ENCODE measurements around the gene MS4A15. TPM values are rescaled to one million over a fixed set of nuclear protein-coding genes. Genes with fewer than 3 reads are reported as not detected.

Gene MS4A15
- total RNA-seq, 1 donor from 2014 or later = not detected

DNA sequence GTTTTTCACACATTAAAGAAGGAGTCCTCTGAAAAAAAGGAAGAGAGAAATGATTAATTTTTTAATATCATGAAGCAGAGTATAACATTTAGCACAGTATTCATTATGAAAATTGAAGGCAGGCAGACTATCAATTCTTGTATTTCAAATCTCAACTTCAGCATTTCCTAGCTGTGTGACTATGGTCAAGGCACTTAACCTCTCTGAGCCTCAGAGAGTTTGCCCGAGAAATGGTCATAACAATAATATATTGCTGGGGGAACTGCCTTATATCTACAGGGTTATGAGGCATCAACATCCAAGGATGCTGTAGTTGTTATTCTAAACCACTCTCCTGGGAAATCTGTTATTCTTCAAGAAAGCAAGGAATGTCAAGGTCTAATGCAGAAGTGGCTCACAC, 31.1 kb upstream of the MS4A15 start:
- Mint-ChIP-seq H3K27me3 (ENCODE audit: insufficient read depth, low read depth) (peaks cover 3% of the 10 kb centered on the region), H3K4me3 (no peak overlapping the region), H3K4me1 (peaks cover 3% of the 10 kb centered on the region), H3K9me3 (no peaks in the 10 kb centered on the region), H3K36me3 (no peaks in the 10 kb centered on the region), H3K27ac (no peak overlapping the region)
- Histone ChIP-seq H3K27me3 (no peaks in the 10 kb centered on the region), H3K4me2 (no peak overlapping the region), H3K27ac (no peak overlapping the region), H3K36me3 (no peaks in the 10 kb centered on the region), H3K9ac (no peak overlapping the region), H2AFZ (replicated peaks) (no peak overlapping the region), H3K4me3 (no peak overlapping the region), H4K20me1 (ENCODE audit: low read depth) (no peaks in the 10 kb centered on the region), H3F3A (ENCODE audit: low read depth) (no peaks in the 10 kb centered on the region), H3K79me2 (ENCODE audit: low read depth) (no peaks in the 10 kb centered on the region), H3K9me3 (ENCODE audit: low read depth) (no peaks in the 10 kb centered on the region), H3K4me1 (no peaks in the 10 kb centered on the region)
- no peak for DNase-seq (ENCODE audit: low spot score)
- TF ChIP-seq EZH2 (IDR thresholded peaks at IDR 0.05) = no peak
- no peak for TF ChIP-seq EZH2phosphoT487 (IDR thresholded peaks at IDR 0.05)
- TF ChIP-seq, protein P1, sequence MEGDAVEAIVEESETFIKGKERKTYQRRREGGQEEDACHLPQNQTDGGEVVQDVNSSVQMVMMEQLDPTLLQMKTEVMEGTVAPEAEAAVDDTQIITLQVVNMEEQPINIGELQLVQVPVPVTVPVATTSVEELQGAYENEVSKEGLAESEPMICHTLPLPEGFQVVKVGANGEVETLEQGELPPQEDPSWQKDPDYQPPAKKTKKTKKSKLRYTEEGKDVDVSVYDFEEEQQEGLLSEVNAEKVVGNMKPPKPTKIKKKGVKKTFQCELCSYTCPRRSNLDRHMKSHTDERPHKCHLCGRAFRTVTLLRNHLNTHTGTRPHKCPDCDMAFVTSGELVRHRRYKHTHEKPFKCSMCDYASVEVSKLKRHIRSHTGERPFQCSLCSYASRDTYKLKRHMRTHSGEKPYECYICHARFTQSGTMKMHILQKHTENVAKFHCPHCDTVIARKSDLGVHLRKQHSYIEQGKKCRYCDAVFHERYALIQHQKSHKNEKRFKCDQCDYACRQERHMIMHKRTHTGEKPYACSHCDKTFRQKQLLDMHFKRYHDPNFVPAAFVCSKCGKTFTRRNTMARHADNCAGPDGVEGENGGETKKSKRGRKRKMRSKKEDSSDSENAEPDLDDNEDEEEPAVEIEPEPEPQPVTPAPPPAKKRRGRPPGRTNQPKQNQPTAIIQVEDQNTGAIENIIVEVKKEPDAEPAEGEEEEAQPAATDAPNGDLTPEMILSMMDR (IDR thresholded peaks at IDR 0.05) = no peak

DNA sequence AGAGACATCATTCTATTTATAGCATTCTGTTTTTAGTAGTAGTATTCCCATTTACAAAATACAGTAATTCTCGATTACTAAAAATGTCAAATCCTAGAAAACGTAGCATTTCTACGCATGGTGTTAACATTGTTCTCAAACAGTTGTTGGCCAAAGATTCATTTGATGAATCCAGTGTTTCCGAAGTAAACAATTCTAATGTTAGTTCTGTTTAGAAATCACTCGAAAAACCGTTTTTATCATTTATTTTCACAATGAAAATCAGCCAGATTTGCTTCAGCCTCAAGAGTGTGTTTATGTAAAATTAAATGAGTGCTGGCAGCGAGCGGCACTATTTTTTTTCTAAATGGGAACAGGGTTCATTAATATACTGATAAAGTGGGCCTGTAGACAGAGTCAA, 25.1 kb upstream of the MS4A15 start:
- H3K36me3 ChIP-seq = no peaks in the 10 kb centered on the region
- Mint-ChIP-seq H3K27ac (no peak overlapping the region), H3K4me3 (no peak overlapping the region), H3K27me3 (ENCODE audit: insufficient read depth, low read depth) (peaks cover 7% of the 10 kb centered on the region), H3K9me3 (no peaks in the 10 kb centered on the region), H3K4me1 (peaks cover 3% of the 10 kb centered on the region), H3K36me3 (no peaks in the 10 kb centered on the region)
- no peak overlapping the region for H3K9ac ChIP-seq
- H3K9me3 ChIP-seq (ENCODE audit: low read depth) = no peaks in the 10 kb centered on the region
- no peak overlapping the region for H2AFZ ChIP-seq (replicated peaks)
- H4K20me1 ChIP-seq (ENCODE audit: low read depth) = no peaks in the 10 kb centered on the region
- H3K27ac ChIP-seq = no peak overlapping the region
- no peak for DNase-seq (ENCODE audit: low spot score)
- H3K4me1 ChIP-seq = no peaks in the 10 kb centered on the region
- no peak overlapping the region for H3K4me3 ChIP-seq
- no peak overlapping the region for H3K4me2 ChIP-seq
- H3K27me3 ChIP-seq = no peaks in the 10 kb centered on the region
- H3K79me2 ChIP-seq (ENCODE audit: low read depth) = no peaks in the 10 kb centered on the region
- H3F3A ChIP-seq (ENCODE audit: low read depth) = no peaks in the 10 kb centered on the region
- TF ChIP-seq EZH2phosphoT487 (IDR thresholded peaks at IDR 0.05) (no peak), EZH2 (IDR thresholded peaks at IDR 0.05) (no peak)

DNA sequence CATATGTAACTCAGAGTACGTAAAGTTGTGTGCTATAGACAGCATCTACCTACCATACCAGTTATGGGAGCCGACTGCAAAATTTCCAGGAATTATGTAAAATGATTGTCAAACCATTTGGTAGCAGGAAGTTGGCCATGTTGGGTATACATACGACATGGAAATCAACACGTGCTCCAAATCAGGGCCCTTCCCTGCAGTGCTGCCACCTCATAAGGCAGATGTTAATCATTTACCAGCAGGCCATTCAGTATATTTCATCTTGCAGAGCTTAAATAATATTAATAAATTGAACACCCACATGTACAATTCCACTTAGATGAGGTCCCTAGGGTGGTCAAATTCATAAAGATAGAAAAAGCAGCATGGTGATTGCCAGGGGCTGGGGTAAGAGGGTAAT, 22.4 kb upstream of the MS4A15 start:
- Mint-ChIP-seq H3K4me3 (no peak overlapping the region), H3K9me3 (no peaks in the 10 kb centered on the region), H3K36me3 (no peaks in the 10 kb centered on the region), H3K27ac (no peak overlapping the region), H3K4me1 (no peaks in the 10 kb centered on the region), H3K27me3 (ENCODE audit: insufficient read depth, low read depth) (peaks cover 5% of the 10 kb centered on the region)
- Histone ChIP-seq H3K4me2 (no peak overlapping the region), H3K27ac (no peak overlapping the region), H3K27me3 (no peaks in the 10 kb centered on the region), H3F3A (ENCODE audit: low read depth) (no peaks in the 10 kb centered on the region), H3K79me2 (ENCODE audit: low read depth) (no peaks in the 10 kb centered on the region), H3K9ac (no peak overlapping the region), H2AFZ (replicated peaks) (no peak overlapping the region), H3K9me3 (ENCODE audit: low read depth) (no peaks in the 10 kb centered on the region), H4K20me1 (ENCODE audit: low read depth) (no peaks in the 10 kb centered on the region), H3K4me3 (no peak overlapping the region), H3K4me1 (no peaks in the 10 kb centered on the region), H3K36me3 (no peaks in the 10 kb centered on the region)
- TF ChIP-seq, protein P1 (IDR thresholded peaks at IDR 0.05) = no peak
- TF ChIP-seq EZH2 (IDR thresholded peaks at IDR 0.05) = no peak
- no peak for TF ChIP-seq EZH2phosphoT487 (IDR thresholded peaks at IDR 0.05)
- DNase-seq (ENCODE audit: low spot score) = no peak

DNA sequence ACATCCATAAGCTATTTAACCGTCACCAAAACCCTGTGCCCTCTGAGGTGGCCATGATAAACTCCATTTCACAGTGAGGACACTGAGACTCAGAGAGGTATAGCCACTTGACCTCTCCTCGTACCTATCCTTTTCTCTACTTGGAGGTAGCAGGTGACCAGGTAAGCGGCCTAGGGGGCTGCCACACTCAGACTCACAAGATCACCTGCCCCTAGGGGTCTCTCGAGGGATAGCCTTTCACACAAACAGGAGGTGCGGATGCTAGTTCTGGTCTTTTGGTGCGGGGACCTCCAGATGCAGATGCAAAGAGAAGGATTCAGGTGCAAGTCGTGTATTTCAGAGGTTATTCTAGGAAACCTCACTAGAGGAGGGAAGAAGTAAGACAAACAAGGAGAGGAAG, 17.6 kb upstream of the MS4A15 start:
- no peak for DNase-seq (ENCODE audit: low spot score)
- H3K36me3 Mint-ChIP-seq = no peaks in the 10 kb centered on the region

More for the DNA sequence above, 17.6 kb upstream of the MS4A15 start:
- H4K20me1 ChIP-seq (ENCODE audit: low read depth) = no peaks in the 10 kb centered on the region
- no peaks in the 10 kb centered on the region for H3K36me3 ChIP-seq
- no peak overlapping the region for H3K4me3 Mint-ChIP-seq
- H3K4me3 ChIP-seq = no peak overlapping the region
- H3K4me1 Mint-ChIP-seq = no peaks in the 10 kb centered on the region
- peaks cover 2% of the 10 kb centered on the region for H3K27me3 Mint-ChIP-seq (ENCODE audit: insufficient read depth, low read depth)
- H3K27me3 ChIP-seq = no peaks in the 10 kb centered on the region
- H3F3A ChIP-seq (ENCODE audit: low read depth) = no peaks in the 10 kb centered on the region
- no peak overlapping the region for H3K27ac Mint-ChIP-seq
- no peaks in the 10 kb centered on the region for H3K4me1 ChIP-seq
- no peak overlapping the region for H2AFZ ChIP-seq (replicated peaks)
- no peak overlapping the region for H3K4me2 ChIP-seq
- H3K9ac ChIP-seq = no peak overlapping the region
- no peaks in the 10 kb centered on the region for H3K9me3 ChIP-seq (ENCODE audit: low read depth)
- no peak for TF ChIP-seq EZH2phosphoT487 (IDR thresholded peaks at IDR 0.05)
- TF ChIP-seq, protein P1 (IDR thresholded peaks at IDR 0.05) = peak; percentile 36
- no peaks in the 10 kb centered on the region for H3K79me2 ChIP-seq (ENCODE audit: low read depth)
- no peak overlapping the region for H3K27ac ChIP-seq
- peaks cover 6% of the 10 kb centered on the region for H3K9me3 Mint-ChIP-seq
